ENCODE results near the gene SGK1.

The SGK1 gene

GRCh38 chr6:134317471-134318131, at the start of gene SGK1:
SGK1 (minus strand) TSS chr6:134318112; CDS start chr6:134317460, 652 bp downstream.
- DNase-seq = no peak

GRCh38 chr6:134363323-134364039, 45.6 kb upstream of the SGK1 start:
- no peak for DNase-seq

GRCh38 chr6:134361011-134361410, 43.1 kb upstream of the SGK1 start:
- no peak for DNase-seq

- DNase-seq = no peak
Measured at GRCh38 chr6:134359302-134359701, 41.4 kb upstream of the SGK1 start.

GRCh38 chr6:134358320-134358719, 40.4 kb upstream of the SGK1 start:
- no peak for DNase-seq

- DNase-seq = no peak
Measured at GRCh38 chr6:134357022-134357487, 39.1 kb upstream of the SGK1 start.

- no peak for DNase-seq
Measured at GRCh38 chr6:134356405-134356804, 38.5 kb upstream of the SGK1 start.

GRCh38 chr6:134352786-134353480, 35.0 kb upstream of the SGK1 start:
- no peak for DNase-seq

- no peak for DNase-seq
Measured at GRCh38 chr6:134351615-134352474, 33.9 kb upstream of the SGK1 start.

GRCh38 chr6:134347885-134348805, 30.2 kb upstream of the SGK1 start:
- no peak for DNase-seq

GRCh38 chr6:134346932-134347545, 29.1 kb upstream of the SGK1 start:
- no peak for DNase-seq

GRCh38 chr6:134345789-134346188, 27.9 kb upstream of the SGK1 start:
- DNase-seq = no peak

GRCh38 chr6:134343066-134343465, 25.2 kb upstream of the SGK1 start:
- DNase-seq = no peak

GRCh38 chr6:134341999-134342567, 24.2 kb upstream of the SGK1 start:
- no peak for DNase-seq

- DNase-seq = no peak
Measured at GRCh38 chr6:134340179-134340975, 22.5 kb upstream of the SGK1 start.

- no peak for DNase-seq
Measured at GRCh38 chr6:134339216-134339615, 21.3 kb upstream of the SGK1 start.

GRCh38 chr6:134331256-134331655, 13.3 kb upstream of the SGK1 start:
- no peak for DNase-seq

GRCh38 chr6:134330555-134330954, 12.6 kb upstream of the SGK1 start:
- DNase-seq = no peak

GRCh38 chr6:134328792-134329191, 10.9 kb upstream of the SGK1 start:
- no peak for DNase-seq

- DNase-seq = no peak
Measured at GRCh38 chr6:134328138-134328537, 10.2 kb upstream of the SGK1 start.

Data from KG1 (cell line).